DMS53 treated with DMSO at 0.1 percent for 48 hours (cell line): ENCODE results near the gene PFKP.
"Not testable (repeated sequence)": the region's sequence is repeated elsewhere in the genome, so short reads cannot be mapped to it uniquely, and the experiment has no call there.

Experiments
- DNase-seq: peaks from one replicate; lab custom pipeline; 2025; ENCODE audit not compliant: unreplicated experiment; lab: John Stamatoyannopoulos, UW

Gene PFKP

DNA sequence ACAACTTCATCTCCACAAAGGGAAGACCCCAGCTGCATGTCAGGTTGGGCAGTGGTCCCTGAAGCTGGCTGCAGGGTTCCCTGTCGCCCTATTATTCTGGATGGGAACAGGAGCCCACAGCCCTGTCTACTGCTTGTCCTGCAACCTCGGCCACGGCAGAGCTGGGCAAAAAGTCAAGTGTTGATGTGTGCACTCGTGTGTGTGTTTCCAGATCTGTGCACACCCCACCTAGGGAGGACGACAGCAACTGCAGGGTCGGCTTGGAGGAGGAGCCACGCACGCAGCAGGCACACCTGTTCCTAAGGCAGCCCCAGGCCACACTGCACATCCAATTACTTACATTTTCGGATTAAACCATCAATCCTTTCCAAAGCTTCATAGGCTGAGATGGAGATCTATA lies 81.6 kb downstream of the PFKP start:
- no peak for DNase-seq

DNA sequence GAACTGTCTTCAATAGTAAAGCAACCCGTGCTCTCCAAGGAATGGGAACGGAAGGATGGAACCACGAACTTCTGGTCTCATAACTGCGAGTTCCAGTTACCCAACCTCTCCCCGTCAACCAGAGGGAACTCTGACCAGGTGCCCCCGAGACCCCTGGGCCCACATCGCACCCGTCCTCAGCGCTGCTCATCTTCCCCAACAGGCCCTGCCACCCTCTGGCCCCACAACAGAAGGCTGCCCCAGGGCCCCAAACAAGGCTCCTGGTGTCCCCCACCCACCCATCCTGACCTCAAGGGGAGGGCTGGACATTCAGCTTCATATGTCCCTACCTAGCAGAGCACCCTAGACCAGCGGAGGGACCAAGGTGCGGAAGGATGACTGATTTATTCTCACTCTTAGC lies 82.6 kb downstream of the PFKP start:
- DNase-seq: no peak

DNA sequence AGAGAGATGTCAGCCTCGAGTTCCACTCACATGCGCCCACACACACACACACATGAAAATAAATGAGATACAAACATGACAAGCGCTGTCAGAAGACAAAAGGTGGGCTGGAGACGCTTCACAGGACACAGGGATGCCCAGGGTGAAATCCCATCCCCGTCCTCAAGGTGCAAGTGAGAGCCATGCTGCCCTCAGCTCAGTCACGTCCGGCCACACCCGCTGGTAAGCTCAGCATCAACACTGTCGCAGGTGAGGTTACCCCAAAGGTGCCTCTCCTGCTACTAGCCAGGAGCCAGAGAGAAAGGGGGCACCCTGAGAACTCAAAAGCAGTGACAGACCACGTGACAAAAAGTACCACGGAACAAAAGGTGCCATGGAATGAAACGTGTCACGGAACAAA lies 83.0 kb downstream of the PFKP start:
- no peak for DNase-seq

GRCh38 chr10:3150961-3151360 lies 83.6 kb downstream of the PFKP start:
- DNase-seq: no peak

- no peak for DNase-seq
Observed at GRCh38 chr10:3151889-3152565, 84.7 kb downstream of the PFKP start.

GRCh38 chr10:3152566-3152935 lies 85.2 kb downstream of the PFKP start:
- DNase-seq: no peak

GRCh38 chr10:3154666-3155065 lies 87.3 kb downstream of the PFKP start:
- no peak for DNase-seq

- no peak for DNase-seq
Observed at GRCh38 chr10:3159152-3159551, 91.8 kb downstream of the PFKP start.

DNA sequence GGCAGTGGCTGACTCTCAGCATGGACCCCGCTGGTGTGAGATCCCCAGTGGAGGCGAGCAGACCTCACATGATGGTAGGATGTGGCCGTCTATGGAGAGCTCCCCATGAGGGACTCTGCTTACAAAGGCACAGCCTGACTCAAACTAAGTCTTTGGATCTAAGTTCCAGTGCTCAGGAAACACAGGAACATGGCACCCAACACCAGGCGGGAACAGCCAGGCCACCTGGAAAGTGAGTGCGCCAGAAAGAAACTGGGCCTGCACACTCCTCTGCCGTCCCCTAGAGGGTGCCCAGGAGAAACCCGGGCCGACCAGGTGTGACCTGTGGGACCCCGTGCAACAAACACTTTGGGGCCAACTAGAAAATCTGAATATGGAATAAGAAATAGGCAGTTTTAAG lies 95.2 kb downstream of the PFKP start:
- DNase-seq: no peak

GRCh38 chr10:3163879-3164278 lies 96.5 kb downstream of the PFKP start:
- no peak for DNase-seq

- DNase-seq: no peak
Observed at GRCh38 chr10:3165196-3165595, 97.8 kb downstream of the PFKP start.

DNA sequence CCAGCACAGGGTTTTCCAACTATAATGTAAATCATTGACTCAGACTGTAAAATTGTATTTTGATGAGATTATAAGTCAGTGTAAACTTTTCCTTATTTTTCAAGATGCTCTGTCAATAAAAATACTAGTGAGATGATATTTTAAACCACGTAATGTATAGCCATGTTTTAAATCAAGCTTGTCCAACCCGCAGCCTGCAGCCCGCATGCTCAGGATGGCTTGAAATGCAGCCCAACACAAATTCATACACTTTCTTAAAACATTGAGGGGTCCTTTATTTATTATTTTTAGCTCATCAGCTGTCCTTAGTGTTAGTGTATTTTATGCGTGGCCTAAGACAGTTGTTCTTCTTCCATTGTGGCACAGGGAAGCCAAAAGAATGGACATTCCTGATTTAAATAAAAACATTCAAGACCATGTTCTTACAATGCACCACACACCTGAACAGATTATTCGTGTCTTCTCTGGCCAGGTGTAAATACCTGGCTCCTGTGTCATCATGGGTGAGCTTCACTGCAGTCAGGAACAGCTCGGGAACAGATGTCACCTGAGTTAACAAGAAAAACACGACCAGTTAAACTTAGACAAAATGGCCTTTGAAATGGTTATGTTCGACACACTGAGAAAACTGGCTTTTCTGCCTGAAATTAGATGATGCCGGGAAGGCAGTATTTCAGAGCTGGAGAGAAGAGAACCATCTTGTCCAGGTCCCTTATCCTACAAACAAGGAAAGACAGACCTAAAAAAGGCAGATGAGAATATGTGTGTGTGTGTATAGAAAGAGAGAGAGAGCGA lies 99.3 kb downstream of the PFKP start:
- DNase-seq: no peak

GRCh38 chr10:3167611-3168330 lies 100.4 kb downstream of the PFKP start:
- no peak for DNase-seq

DNA sequence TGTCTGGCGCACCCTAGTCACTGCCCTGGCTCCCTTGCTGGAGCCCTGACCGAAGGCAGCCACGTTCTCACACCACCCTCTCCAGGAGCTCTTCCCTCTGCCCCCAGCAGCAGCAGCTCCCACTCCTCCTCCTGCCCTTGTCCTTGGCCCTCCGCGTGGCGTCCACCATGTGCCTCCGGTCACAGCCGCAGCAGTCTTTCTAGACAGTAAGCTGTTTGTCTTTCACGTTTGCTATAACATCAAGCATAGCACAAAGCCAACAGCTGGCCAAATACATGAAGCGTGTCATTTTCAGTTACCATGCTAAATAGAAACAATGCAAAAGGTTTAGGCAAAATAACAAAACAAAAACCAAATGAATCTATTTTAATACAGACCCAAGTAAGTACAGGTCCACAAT lies 101.9 kb downstream of the PFKP start:
- no peak for DNase-seq

- peak; percentile 2 for DNase-seq
Observed at GRCh38 chr10:3169673-3170072, 102.3 kb downstream of the PFKP start.

GRCh38 chr10:3171488-3171887 lies 104.1 kb downstream of the PFKP start:
- not testable (repeated sequence) for DNase-seq

- no peak for DNase-seq
Observed at GRCh38 chr10:3172081-3172445, 104.7 kb downstream of the PFKP start.

DNA sequence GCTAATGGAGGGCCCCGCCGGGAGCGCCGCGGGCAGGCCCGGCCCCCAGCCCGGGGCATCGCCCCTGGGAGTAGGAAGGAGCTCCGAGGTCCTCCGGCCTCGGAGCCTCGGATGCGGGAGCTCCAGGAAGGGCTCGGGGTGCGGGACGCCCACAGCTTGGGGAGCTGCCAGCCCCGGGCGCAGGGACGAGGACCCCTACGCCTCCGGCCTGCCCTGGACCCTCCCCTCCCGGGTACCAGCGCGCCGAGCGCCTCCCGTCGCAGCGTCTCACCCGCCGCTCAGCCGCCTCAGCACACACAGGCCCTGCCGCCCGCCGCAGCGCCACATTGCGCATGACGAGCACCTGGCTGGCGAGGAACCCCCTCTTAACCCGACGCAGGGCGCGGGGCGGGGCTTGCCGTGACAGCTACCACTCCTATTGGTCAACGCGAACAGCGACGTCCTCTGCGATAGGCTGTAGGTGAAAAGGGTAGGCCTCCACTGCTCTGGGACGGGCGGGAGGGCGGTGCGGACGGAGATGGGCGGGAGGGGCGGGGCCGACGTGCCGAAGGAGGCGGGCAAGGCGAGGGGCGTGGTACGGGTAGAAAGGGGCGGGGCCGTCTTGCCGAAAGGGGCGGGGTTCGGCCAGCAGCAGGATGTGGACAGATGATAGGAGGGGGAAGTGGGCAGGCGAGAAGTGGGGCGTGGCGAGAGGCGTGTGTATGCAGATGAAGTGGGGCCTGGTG lies 105.3 kb downstream of the PFKP start, which contains the start of gene PITRM1:
Gene PITRM1 (minus strand): TSS at position 337 of the 725 bp plus-strand sequence. CDS start 10 bp downstream, at position 327.
- DNase-seq: peak; percentile 98

GRCh38 chr10:3173171-3173878 lies 106.0 kb downstream of the PFKP start:
- peak; percentile 97 for DNase-seq

DNA sequence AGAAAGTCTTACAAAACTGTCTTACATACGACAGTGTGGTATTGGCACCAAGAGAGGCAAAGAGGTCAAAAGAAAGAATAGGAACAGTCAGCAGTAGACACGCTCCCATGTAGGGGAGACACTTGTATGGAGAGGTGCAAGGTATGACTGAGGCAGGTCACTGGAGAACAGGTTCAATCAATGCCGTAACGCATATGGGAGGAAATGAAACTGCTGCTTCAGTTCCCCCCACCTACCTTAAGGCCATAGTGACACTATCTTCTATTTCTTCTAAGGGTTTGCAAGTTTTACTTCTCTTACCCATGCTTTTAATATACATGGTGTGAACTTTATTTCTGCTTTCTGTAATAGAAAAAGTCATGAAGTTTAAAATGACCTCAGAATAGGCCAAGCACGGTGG lies 110.7 kb downstream of the PFKP start:
- no peak for DNase-seq

- no peak for DNase-seq
Observed at GRCh38 chr10:3179174-3179573, 111.8 kb downstream of the PFKP start.
